GM23248 (cell line): Measurements from ENCODE around the gene GGA3. TPM values are rescaled to one million over a fixed set of nuclear protein-coding genes. Genes with fewer than 3 reads are reported as not detected.
"Not testable (repeated sequence)": the region's sequence is repeated elsewhere in the genome, so short reads cannot be mapped to it uniquely, and the experiment has no call there.

Experiments used
- DNase-seq: peaks from one replicate; pipeline ENCODE4 v3.0.0-alpha.2; 2015
- H2AFZ ChIP-seq: fragments of 200-600 bp; sonication (generic); 2 replicates; pipeline ENCODE4 v1.6.1; 2016; ENCODE audit warnings: antibody characterized with exemption
- H3F3A ChIP-seq: fragments of 200-600 bp; sonication (generic); 2 replicates; pipeline ENCODE4 v1.6.1; 2016; ENCODE audit warnings: mild to moderate bottlenecking, antibody characterized with exemption, mixed run types; ENCODE audit not compliant: insufficient read depth
- H3K27ac ChIP-seq: fragments of 200-600 bp; sonication (generic); 2 replicates; pipeline ENCODE4 v1.5.1; 2016; ENCODE audit warnings: mild to moderate bottlenecking
- H3K27me3 ChIP-seq: fragments of 200-600 bp; sonication (generic); replicated peaks from 2 replicates; pipeline ENCODE4 v1.6.1; 2016; ENCODE audit warnings: mild to moderate bottlenecking; ENCODE audit not compliant: insufficient read depth
- H3K36me3 ChIP-seq: fragments of 200-600 bp; sonication (generic); 2 replicates; pipeline ENCODE4 v1.6.1; 2016; ENCODE audit warnings: low read depth, mild to moderate bottlenecking
- H3K4me1 ChIP-seq: fragments of 200-600 bp; sonication (generic); 2 replicates; pipeline ENCODE4 v1.6.1; 2016; ENCODE audit warnings: mild to moderate bottlenecking; ENCODE audit not compliant: insufficient read depth
- H3K4me2 ChIP-seq: fragments of 200-600 bp; sonication (generic); one replicate; pipeline ENCODE4 v1.6.1; 2016; ENCODE audit warnings: mild to moderate bottlenecking; ENCODE audit not compliant: unreplicated experiment
- H3K4me3 ChIP-seq: fragments of 200-600 bp; sonication (generic); 2 replicates; pipeline ENCODE4 v1.5.1; 2016; ENCODE audit warnings: mild to moderate bottlenecking
- H3K79me2 ChIP-seq: fragments of 200-600 bp; sonication (generic); 2 replicates; pipeline ENCODE4 v1.6.1; 2016; ENCODE audit warnings: mild to moderate bottlenecking; ENCODE audit not compliant: insufficient read depth
- H3K9ac ChIP-seq: fragments of 200-600 bp; sonication (generic); 2 replicates; pipeline ENCODE4 v1.6.1; 2016; ENCODE audit warnings: mild to moderate bottlenecking
- H3K9me2 ChIP-seq: fragments of 200-600 bp; sonication (generic); 2 replicates; pipeline ENCODE4 v1.6.1; 2016; ENCODE audit warnings: mixed run types, mild to moderate bottlenecking, moderate library complexity; ENCODE audit not compliant: insufficient read depth
- H3K9me3 ChIP-seq: fragments of 200-600 bp; sonication (generic); one replicate; pipeline ENCODE4 v1.6.1; 2017; ENCODE audit warnings: low read depth
- H4K20me1 ChIP-seq: fragments of 200-600 bp; sonication (generic); 2 replicates; pipeline ENCODE4 v1.6.0; 2016; ENCODE audit not compliant: insufficient read depth
- EZH2 ChIP-seq: fragments of 200-600 bp; sonication (generic); IDR thresholded peaks from 2 replicates; pipeline ENCODE4 v1.6.1; 2018; ENCODE audit warnings: antibody characterized with exemption, mild to moderate bottlenecking; ENCODE audit not compliant: insufficient read depth, poor library complexity, severe bottlenecking
- EZH2phosphoT487 ChIP-seq: fragments of 200-600 bp; sonication (generic); IDR thresholded peaks from 2 replicates; pipeline ENCODE4 v1.6.1; 2018; ENCODE audit warnings: antibody characterized with exemption, moderate library complexity, mild to moderate bottlenecking, low read depth; ENCODE audit not compliant: insufficient read depth
- WGBS, 2 experiments: methylation state at CpG; one replicate each; pipeline ENCODE4 v1.1.6; 2015 to 2017; ENCODE audit warnings: low lambda C conversion rate in 2 of 2, low coverage in 1 of 2; ENCODE audit errors: missing lambda C conversion rate in 2 of 2; 5-methylcytosine and 5-hydroxymethylcytosine counted together
- in situ Hi-C: fragments of 300-500 bp; cut with MboI; formaldehyde crosslinking; loops from 2 replicates; pipeline ENCODE4 v1.15.0; 2020
- polyA plus RNA-seq: library from polyadenylated mRNA; unstranded; fragments of >200 nt; fragmentation: Nextera tagmentation; extraction: Ambion mirVana; gene quantifications from 2 replicates; pipeline ENCODE4 v1.2.1, GENCODE V29; 2016
- total RNA-seq: library from RNA; depleted of rRNA; stranded (reverse); fragments of >200 nt; shearing (Covaris generic); gene quantifications from 2 replicates; pipeline ENCODE4 v1.2.3, GENCODE V29; 2014

The GGA3 gene
- total and polyA plus RNA-seq, 2 experiments from 2014 or later, result 12.1 to 16.0 TPM

- in situ Hi-C loops, result no loop called here
- H3K9me2 ChIP-seq, result no peaks in the 10 kb centered on the region
- no peaks in the 10 kb centered on the region for H3K4me1 ChIP-seq
- H3K9me3 ChIP-seq, result no peaks in the 10 kb centered on the region
- H3F3A ChIP-seq, result no peaks in the 10 kb centered on the region
- no peak overlapping the region for H3K4me3 ChIP-seq
- no peak overlapping the region for H3K4me2 ChIP-seq
- H3K79me2 ChIP-seq, result no peaks in the 10 kb centered on the region
- no peak overlapping the region for H3K9ac ChIP-seq
- no peak overlapping the region for H2AFZ ChIP-seq
- no peak overlapping the region for H3K27ac ChIP-seq
- H3K36me3 ChIP-seq, result no peaks in the 10 kb centered on the region
- 75 to 76% methylated on average over 17 of the region's 17 CpGs for WGBS, 2 experiments
- TF ChIP-seq EZH2phosphoT487 (no peak), EZH2 (no peak)
- no peaks in the 10 kb centered on the region for H3K27me3 ChIP-seq
- no peak for DNase-seq
- no peaks in the 10 kb centered on the region for H4K20me1 ChIP-seq
These were observed 40.2 kb upstream of the GGA3 start for GRCh38 chr17:75301502-75302206.

- Histone ChIP-seq H3K4me3 (no peak overlapping the region), H3K9me2 (no peaks in the 10 kb centered on the region), H2AFZ (no peak overlapping the region), H3K79me2 (no peaks in the 10 kb centered on the region), H3K9me3 (no peaks in the 10 kb centered on the region), H3K4me1 (no peaks in the 10 kb centered on the region), H3K4me2 (no peak overlapping the region), H3K27ac (no peak overlapping the region), H3K9ac (no peak overlapping the region), H3F3A (no peaks in the 10 kb centered on the region), H4K20me1 (no peaks in the 10 kb centered on the region), H3K27me3 (no peaks in the 10 kb centered on the region), H3K36me3 (no peaks in the 10 kb centered on the region)
- 73 to 74% methylated on average over 9 of the region's 9 CpGs for WGBS, 2 experiments
- TF ChIP-seq EZH2phosphoT487 (no peak), EZH2 (no peak)
- DNase-seq, result no peak
- in situ Hi-C loops, result no loop called here
These were observed 39.6 kb upstream of the GGA3 start for GRCh38 chr17:75301049-75301448.

- 49 to 60% methylated on average over 7 of the region's 7 CpGs for WGBS, 2 experiments
These were observed 38.9 kb upstream of the GGA3 start for GRCh38 chr17:75300280-75300679.

GRCh38 chr17:75295201-75296158 lies 34.1 kb upstream of the GGA3 start:
- no peaks in the 10 kb centered on the region for H3F3A ChIP-seq
- in situ Hi-C loops, result no loop called here
- H3K9me3 ChIP-seq, result no peaks in the 10 kb centered on the region
- no peaks in the 10 kb centered on the region for H3K27me3 ChIP-seq
- 83 to 88% methylated on average over 8 of the region's 8 CpGs for WGBS, 2 experiments
- H2AFZ ChIP-seq, result no peak overlapping the region
- no peaks in the 10 kb centered on the region for H3K36me3 ChIP-seq
- no peak overlapping the region for H3K9ac ChIP-seq
- H3K4me2 ChIP-seq, result no peak overlapping the region
- no peaks in the 10 kb centered on the region for H4K20me1 ChIP-seq
- H3K4me3 ChIP-seq, result no peak overlapping the region
- no peaks in the 10 kb centered on the region for H3K9me2 ChIP-seq
- no peak overlapping the region for H3K27ac ChIP-seq
- TF ChIP-seq EZH2phosphoT487 (no peak), EZH2 (no peak)
- H3K79me2 ChIP-seq, result no peaks in the 10 kb centered on the region
- no peak for DNase-seq
- no peaks in the 10 kb centered on the region for H3K4me1 ChIP-seq

More at GRCh38 chr17:75300280-75300679, 38.9 kb upstream of the GGA3 start:
- H4K20me1 ChIP-seq, result no peaks in the 10 kb centered on the region
- no peak for TF ChIP-seq EZH2
- TF ChIP-seq EZH2phosphoT487, result no peak
- H3F3A ChIP-seq, result no peaks in the 10 kb centered on the region
- H3K9ac ChIP-seq, result no peak overlapping the region
- H2AFZ ChIP-seq, result no peak overlapping the region
- no peaks in the 10 kb centered on the region for H3K4me1 ChIP-seq
- H3K9me3 ChIP-seq, result no peaks in the 10 kb centered on the region
- no peak overlapping the region for H3K27ac ChIP-seq
- no peak overlapping the region for H3K4me2 ChIP-seq
- H3K27me3 ChIP-seq, result no peaks in the 10 kb centered on the region
- no peaks in the 10 kb centered on the region for H3K9me2 ChIP-seq
- in situ Hi-C loops, result no loop called here
- no peak for DNase-seq
- H3K4me3 ChIP-seq, result no peak overlapping the region
- H3K36me3 ChIP-seq, result no peaks in the 10 kb centered on the region
- no peaks in the 10 kb centered on the region for H3K79me2 ChIP-seq

DNA sequence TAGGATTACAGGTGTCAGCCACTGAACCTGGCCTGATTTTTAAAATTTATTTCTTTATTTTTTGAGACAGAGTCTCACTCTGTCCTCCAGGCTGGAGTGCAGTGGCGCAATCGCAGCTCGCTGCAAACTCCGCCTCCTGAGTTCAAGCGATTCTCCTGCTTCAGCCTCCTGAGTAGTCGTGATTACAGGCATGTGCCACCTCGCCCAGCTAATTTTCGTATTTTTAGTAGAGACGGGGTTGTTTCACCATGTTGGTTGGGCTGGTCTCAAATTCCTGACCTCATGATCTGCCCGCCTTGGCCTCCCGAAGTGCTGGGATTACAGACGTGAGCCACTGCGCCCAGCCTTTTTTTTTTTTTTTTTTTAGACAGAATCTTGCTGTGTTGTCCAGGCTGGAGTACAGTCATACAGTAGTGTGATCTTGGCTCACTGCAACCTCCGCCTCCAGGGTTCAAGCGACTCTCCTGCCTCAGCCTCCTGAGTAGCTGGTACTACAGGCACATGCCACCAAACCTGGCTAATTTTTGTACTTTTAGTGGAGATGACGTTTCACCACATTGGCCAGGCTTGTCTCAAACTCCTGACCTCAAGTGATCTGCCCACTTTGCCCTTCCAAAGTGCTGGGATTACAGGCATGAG lies 31.5 kb upstream of the GGA3 start:
- H3K9ac ChIP-seq, H3K79me2 ChIP-seq, DNase-seq, H2AFZ ChIP-seq, H3K9me3 ChIP-seq, H4K20me1 ChIP-seq, H3K9me2 ChIP-seq, H3K4me3 ChIP-seq, in situ Hi-C loops, H3F3A ChIP-seq, H3K27me3 ChIP-seq, H3K4me2 ChIP-seq, H3K27ac ChIP-seq, H3K36me3 ChIP-seq, H3K4me1 ChIP-seq: not testable (repeated sequence)
- 70 to 77% methylated on average over 12 to 16 of the region's 16 CpGs for WGBS, 2 experiments
